ENCODE measurements around the gene ALDH3A2. TPM values are rescaled to one million over a fixed set of nuclear protein-coding genes. Genes with fewer than 3 reads are reported as not detected.

ALDH3A2 gene
- polyA plus RNA-seq, 1 donor: 29.7 TPM

DNA sequence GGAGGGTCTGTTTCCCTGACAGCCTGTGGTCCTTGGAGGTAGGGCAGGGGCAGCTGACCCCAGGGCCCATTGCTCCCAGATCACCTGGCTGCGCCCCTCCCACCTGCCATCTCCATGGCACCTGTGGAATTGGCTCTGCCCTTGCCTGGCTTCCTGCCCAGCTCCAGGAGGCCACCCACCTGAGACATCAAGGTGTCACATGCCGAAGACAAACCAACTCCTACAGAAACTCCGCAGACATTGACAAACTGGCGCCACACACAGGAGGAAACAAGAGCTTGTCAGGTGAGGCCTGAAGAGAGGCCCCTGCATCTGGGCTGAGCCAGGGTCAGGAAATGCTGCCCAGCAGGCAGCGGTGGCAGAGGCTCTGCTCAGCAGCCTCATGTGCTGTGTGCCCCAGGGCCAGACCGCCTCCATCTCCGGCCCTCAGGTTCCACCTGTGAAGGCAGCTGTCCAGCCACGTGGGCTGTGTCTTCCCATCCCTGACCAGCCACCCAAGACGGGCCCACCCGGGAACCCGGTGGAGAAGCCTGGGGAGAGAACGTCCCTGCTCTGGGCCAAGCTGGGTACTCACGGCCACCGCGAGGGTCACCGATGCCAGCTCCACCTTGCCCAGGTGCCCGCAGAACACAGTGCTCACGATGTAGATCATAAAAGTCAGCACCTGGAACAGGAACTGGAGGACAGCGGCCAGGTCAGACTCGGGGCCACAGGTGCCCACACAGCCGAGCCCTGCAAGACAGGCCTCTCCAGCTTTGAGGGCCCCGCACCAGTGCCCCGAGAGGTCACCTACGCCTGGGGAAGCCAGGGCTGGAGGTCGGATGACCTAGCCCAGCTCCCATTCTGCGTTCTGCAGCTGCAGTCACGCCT lies 66.2 kb downstream of the ALDH3A2 start:
- no peak for DNase-seq (ENCODE audit: low read depth)

DNA sequence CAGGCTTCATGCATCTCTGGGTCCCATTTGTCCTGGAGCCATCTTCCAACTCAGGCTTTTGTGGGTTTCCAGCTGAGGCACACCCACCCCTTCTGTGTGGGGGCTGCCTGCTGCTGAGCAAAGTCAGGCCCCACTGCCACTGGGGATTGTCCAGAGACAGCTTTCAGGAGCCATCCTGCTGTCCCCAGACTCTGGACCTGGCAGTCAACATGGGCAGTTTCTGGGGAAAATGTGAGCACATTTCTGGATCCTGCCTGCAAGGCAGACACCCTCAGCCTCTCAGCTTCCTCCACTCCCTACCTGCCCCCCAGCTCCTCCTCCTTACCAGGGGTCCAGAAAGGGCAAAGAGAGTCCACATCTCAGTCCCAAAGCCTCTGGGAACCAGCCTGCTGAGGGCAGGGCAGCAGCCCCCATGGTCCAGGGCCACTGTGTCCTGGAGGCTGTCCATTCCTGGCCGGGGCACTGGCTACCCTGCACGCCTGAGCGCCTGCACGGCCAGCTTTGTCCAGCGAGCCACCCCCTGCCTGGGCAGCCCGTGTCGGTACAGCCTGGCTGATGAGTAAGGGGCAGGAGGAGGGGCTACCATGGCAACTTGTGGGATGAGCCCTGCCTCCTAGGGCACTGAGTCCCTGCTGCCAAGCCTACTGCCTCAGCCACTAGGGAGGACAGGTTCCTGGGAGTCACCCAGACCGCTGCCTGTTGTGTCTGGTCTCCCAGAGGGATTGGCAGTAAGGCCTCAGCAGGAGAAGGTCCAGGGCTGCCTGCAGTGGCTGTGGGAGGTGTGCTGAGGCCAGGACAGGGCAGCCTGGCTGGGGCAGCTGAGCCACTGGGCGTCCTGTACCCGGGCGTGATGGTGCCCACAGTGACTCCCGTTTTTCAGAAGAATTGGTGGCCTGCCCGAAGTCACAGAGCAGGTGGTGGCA lies 67.8 kb downstream of the ALDH3A2 start, which contains the start of gene SLC47A2:
TSS of gene SLC47A2 (minus strand) at position 477 of the 923 bp plus-strand sequence. CDS start at position 448, 29 bp downstream.
- no peak for DNase-seq (ENCODE audit: low read depth)

DNA sequence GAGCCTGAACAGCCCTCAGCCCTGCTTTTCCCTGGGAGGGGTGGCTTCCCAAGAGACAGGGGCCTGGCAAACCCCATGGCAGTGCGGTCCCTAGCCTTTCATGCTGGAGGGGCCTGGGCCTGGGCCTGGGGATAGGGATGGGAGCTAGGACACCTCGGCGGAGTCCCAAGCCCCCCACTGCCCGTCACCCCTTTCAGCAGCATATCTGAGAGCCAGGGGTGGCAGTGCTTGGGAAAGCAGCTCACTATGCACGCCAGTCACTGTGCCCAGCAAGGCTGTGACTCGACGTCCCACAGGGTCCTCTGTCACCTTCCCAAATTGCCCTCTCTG lies 68.4 kb downstream of the ALDH3A2 start:
- DNase-seq (ENCODE audit: low read depth): no peak

DNA sequence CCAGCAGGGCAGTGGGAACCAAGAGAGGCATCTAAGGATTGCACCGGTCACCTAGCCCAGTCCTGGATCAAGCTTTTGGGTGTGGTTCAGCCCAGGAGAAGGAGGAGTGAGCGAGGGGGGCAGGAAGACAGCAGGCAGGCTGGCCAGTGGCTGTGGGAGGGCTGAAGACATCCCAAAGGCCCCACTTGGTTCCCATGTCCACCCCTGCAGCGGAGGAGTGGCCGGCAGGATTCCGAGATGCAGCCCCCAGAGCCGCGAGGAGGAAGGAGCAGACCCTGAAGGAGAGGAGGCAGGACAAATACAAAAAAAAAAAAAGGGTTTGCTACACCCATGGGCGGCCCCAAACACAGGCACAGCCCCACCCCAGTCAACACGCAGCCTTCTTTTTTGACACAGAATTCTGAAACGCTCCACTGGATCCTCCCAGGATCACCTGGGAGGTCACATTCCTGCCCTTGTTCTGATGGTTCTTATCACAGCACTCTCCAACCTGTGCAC lies 68.9 kb downstream of the ALDH3A2 start:
- no peak for DNase-seq (ENCODE audit: low read depth)

DNA sequence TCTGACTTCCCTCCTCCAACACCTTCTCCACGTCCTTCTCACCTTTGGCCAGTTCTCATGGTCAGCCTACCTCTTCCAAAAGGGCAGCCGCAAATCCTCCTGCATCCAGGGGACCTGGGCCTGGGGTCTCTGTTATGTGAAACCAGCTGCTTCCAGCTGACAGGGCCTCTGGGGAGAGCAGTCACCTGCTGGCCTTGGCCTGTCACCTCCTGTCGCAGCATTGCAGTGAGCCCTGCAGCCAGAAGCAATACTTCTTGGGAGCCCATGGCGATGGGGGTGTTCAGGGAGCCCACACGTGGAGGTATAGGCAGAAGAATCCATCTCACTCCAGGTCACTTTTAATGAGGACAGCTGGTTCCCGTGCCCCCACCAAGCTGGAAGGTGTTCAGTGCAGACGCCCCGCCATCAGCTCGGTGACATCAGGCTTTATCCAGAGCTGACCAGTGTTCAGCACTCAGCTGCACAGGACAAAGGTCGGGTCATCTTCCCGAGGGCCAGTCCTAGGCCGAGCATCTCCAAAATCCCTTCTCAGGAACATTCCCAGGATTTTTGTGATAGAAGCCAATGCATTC lies 69.6 kb downstream of the ALDH3A2 start:
- no peak for DNase-seq (ENCODE audit: low read depth)

DNA sequence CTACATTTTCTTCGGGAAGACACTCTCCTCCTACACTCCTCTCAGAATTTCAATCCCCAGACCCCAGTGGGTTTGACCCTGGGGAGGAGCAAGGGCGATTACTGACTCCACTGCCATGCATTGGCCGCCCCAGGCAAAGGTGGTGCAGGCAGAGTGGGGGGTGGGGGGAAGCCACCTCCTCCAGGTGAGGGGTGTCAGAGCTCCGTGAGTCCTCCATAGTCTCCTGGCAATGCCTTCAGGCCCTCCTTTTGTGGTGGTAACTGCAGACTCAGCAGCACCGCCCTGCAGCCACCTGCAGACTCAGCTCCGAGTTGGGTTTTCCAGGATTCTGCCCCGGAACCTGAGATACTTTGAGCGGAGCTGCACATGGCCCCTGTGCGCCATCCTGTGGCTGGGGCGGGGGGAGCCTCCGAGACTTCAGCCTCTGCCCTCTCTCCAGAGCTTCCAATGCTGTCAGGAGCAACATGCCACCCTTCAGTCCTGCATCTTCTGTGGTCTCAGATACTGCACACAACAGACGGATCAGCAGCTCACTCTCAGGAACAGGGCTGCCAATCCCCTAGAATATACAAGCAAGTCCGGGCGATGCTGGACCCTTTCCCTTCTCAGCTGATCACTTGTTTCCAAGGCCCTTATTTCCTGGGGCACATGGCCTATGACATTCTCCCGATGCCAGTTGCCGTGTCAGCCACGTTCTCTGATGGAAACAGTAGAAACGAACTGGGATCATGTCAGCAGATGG lies 70.2 kb downstream of the ALDH3A2 start:
- DNase-seq (ENCODE audit: low read depth): no peak

DNA sequence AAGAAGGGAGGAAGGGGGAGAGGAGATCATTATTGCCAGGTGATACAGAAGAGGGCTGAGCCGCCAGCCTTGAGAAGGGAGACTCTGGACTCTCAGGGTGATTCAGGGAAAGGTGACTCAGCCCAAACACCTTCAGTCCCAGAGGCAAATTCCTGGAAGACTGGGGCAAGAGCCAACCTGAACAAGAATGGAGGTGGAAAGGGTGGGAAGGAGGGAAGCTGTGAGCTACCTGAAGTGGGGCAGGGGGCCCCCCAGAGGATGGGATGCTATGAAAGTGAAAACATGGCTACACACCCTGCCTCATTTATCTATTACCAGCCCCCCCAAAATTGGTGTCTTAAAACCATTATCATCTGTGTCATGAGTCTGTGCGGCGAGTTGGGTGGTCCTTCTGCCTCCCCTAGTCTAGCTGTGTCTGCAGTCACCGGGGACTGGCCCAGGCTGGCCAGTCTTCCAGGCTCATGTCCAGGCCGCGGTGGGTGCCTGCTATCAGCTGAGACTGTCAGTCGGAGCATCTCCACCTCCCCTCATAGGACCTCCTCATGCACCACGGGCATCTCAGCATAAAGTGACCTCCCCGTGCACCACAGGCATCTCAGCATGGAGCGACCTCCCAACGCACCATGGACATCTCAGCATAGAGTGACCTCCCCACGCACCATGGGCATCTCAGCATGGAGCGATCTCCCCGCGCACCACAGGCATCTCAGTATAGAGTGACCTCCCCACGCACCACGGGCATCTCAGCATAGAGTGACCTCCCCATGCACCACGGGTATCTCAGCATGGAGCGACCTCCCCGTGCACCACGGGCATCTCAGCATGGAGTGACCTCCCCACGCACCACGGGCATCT lies 71.0 kb downstream of the ALDH3A2 start:
- no peak for DNase-seq (ENCODE audit: low read depth)

DNA sequence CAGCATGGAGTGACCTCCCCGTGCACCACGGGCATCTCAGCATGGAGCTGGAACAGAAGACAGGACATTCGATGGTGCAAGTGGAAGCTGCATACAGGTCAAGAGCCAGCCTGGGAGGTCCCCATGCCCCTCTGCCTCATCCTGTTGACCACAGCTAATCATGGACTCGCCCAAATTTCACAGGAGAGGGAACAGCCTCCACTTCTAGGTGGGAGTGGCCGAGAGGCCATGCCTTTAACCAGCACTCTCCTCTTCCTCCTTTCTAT lies 71.6 kb downstream of the ALDH3A2 start:
- no peak for DNase-seq (ENCODE audit: low read depth)

DNA sequence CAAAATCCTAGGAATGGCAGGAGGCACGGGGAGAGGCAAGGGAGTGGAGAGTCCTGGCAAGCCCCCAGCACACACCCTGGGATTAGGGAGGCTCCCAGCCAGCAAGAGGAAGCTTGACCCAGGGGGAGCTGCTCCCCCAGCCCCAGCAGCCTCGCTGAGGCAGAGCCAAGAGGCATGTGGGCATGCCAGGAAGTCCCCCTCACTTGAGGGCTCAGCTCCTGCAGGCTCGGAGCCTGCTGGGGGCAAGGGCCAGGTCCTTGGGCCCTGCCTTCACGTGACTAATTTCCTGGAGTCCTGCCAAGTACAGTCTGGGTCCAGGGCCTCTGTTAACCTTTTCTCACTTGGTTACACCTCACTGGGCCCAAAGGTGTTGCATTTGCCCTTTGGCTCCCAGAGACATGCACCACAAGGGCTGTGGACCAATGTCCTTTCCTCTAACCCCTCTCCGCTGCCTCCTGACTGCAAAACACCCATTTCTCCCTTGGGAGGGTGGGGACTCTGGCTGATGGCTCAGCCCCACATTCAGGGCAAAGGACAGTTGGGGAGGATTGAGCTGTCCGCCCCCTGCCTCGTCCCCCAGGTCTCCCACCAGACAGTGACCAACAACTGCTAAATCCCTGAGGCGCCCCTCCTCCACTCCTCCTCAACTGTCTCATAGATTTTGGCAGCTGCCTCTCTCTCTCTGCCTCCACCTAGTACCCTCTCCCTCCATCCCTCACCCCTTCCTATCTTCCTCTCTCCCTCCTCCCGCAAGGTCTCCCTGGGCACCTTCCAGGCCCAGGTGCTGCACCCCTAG lies 72.3 kb downstream of the ALDH3A2 start:
- DNase-seq (ENCODE audit: low read depth): no peak

DNA sequence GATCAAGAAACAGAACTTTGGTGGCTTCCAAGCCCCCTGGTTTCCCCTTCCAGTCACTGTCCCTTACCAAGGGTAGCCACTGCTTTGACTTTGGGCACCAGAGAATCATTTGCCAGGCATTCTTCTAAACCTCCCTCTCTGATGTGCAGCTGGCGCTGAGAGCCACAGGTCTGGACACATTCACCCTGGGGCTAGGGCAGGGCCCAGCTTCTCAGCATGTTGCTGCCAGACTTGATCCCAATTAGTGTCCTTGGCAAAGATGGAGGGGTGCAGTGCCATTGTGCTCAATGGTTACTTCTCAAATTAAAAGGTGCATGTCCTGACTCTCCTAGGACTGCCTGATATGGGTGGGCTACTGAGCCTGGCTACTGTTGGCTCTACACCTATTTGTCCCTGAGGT lies 75.4 kb downstream of the ALDH3A2 start:
- no peak for DNase-seq (ENCODE audit: low read depth)

DNA sequence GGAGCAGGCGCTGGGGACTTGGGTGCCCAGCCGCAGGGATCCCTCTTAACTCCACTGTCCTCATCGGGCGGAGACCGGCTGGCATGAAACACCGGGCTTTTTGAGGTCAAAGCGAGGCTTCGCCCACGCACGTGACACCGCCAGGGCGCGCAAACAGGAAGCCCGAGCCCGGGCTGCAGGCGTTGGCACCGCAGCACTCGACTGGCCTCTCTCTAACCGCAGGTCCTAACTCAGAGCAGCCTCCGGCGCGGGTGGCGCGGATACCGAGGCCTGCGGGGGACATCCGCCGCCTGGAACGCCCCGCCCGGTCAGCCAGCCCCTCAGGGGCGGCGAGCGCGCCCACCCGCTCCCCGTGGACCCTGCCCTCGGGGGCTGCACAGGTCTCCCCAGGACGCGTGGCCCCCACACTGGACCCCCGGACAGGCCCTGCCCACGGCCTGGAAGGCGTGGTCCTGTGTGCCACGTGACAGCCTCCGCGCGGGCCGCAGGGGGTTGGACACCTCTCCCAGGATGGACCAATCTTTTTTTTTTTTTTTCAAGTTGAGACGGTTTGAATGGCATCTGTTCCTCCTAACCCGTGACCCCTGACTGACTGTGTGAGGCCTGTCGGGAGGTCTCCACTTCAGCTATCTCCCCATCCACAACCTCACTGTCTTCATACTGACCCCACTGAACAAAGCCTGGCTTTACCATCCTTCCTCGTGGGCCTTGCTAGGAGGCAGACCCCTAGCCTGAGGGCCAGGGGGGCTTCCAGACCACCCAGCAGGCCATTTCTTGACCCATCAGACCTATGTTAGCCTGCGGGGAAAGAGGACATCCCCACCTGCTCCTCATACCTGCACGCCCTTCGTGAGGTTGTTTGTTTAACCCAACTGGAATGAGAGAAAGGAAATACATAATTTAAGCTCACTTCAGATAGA lies 76.2 kb downstream of the ALDH3A2 start:
- no peak for DNase-seq (ENCODE audit: low read depth)

DNA sequence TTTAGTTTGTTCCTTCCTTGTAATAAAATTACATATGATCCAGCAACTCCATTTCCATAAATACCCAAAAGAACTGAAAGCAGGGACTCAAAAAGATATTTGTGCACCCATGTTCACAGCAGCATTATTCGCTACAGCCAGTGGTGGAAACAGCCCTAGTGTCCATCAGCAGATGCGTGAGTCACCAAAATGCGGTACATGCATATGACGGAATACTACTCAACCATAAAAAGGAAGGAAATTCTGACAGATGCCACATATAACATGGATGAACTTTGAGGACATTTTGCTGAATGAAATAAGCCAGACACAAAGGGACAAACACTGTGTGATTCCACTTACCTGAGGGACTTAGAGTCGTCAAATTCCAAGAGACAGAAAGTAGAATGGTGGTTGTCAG lies 76.9 kb downstream of the ALDH3A2 start:
- DNase-seq (ENCODE audit: low read depth): no peak

DNA sequence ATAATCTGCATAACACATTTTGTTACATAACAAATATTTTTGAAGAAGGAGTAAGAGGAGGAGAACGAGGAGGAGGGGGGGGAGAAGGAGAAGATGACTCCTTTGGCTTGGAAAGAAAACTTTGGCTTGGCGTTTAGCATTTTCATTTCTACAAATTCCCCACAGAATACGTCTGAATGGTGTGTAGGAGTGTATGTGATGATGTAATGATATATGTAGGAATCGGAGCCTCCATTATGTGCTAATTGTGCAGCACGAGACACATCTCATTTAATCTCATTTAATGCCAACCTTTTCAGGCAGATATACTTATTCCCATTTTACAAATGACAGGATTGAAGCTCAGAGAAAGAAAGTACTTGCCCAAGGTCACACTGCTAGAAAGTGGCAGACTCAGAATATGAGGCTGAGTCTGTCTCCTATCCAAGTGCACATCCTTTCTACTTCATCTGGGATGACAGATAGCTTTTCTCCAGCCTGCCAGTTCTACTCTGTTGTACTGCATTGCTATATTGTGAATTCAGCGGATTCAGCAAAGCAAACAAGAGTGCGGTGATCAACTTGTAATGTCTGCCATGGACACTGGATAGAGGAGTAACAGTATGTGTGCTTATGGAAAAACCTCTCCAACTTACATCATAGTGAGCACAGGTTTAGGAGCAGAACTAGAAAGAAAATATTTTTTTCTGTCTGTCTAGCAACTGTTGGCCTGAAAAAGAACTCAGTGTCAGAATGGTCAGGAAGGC lies 78.3 kb downstream of the ALDH3A2 start:
- DNase-seq (ENCODE audit: low read depth): no peak

Other genes with a start within 250 kb of the ALDH3A2 start
- gene RNF112, start 237.5 kb upstream of the ALDH3A2 start, polyA plus RNA-seq (ENCODE audit: insufficient read length): 3.5 TPM
- 1.8 TPM for gene SLC47A1, start 114.9 kb upstream of the ALDH3A2 start, polyA plus RNA-seq (ENCODE audit: insufficient read length)
- gene SLC47A2, start 67.8 kb downstream of the ALDH3A2 start, polyA plus RNA-seq (ENCODE audit: insufficient read length): 0.38 TPM
- 0.14 TPM for gene ALDH3A1, start 99.5 kb downstream of the ALDH3A2 start, polyA plus RNA-seq (ENCODE audit: insufficient read length)
- gene ULK2, start 219.2 kb downstream of the ALDH3A2 start, polyA plus RNA-seq (ENCODE audit: insufficient read length): 20.0 TPM